Ascending aorta (tissue), 2 donors: Measurements from ENCODE around the gene PBX4. TPM values are rescaled to one million over a fixed set of nuclear protein-coding genes. Genes with fewer than 3 reads are reported as not detected.

ENCODE experiments used
- DNase-seq, 2 donors: peaks; one replicate each; pipeline ENCODE4 v3.0.0-alpha.2; 2019; ENCODE audit warnings: low spot score in 2 of 2
- H3K27ac ChIP-seq, 2 donors: fragments of 200-600 bp; sonication (generic); one replicate each; pipeline ENCODE4 v1.5.1; 2016 to 2017; ENCODE audit warnings: mild to moderate bottlenecking in 1 of 2
- H3K27me3 ChIP-seq: fragments of 200-600 bp; sonication (generic); one replicate; pipeline ENCODE4 v1.5.1; 2017
- H3K36me3 ChIP-seq, 2 donors: fragments of 200-600 bp; sonication (generic); one replicate each; pipeline ENCODE4 v1.5.1; 2016
- H3K4me1 ChIP-seq, 2 donors: fragments of 200-600 bp; sonication (generic); one replicate each; pipeline ENCODE4 v1.5.1; 2016 to 2017; ENCODE audit warnings: mild to moderate bottlenecking in 1 of 2
- H3K4me3 ChIP-seq, 2 donors: fragments of 200-600 bp; sonication (generic); one replicate each; pipeline ENCODE4 v1.5.1; 2016 to 2017; ENCODE audit warnings: mild to moderate bottlenecking in 1 of 2
- H3K9me3 ChIP-seq, 2 donors: fragments of 200-600 bp; sonication (generic); one replicate each; pipeline ENCODE4 v1.5.1; 2016
- CTCF ChIP-seq, 3 experiments: fragments of 200-600 bp in 2 of 3; fragments of 450-650 bp in 1 of 3; sonication (generic) in 2 of 3; IDR thresholded peaks; one replicate each; pipeline ENCODE4 v1.5.1; 2016 to 2019; ENCODE audit warnings: antibody characterized with exemption in 3 of 3, mild to moderate bottlenecking in 1 of 3, moderate library complexity in 1 of 3
- intact Hi-C: fragments of 100-400 bp; cut with DNase I; formaldehyde crosslinking; loops from one replicate; pipeline ENCODE4 v1.15.1; 2023
- total RNA-seq: library from RNA; depleted of rRNA; stranded (reverse); fragments of >200 nt; gene quantifications from one replicate; pipeline ENCODE4 v1.1.0, GENCODE V29; 2016

The PBX4 gene
- total RNA-seq, 1 donor from 2014 or later, result not detected

DNA sequence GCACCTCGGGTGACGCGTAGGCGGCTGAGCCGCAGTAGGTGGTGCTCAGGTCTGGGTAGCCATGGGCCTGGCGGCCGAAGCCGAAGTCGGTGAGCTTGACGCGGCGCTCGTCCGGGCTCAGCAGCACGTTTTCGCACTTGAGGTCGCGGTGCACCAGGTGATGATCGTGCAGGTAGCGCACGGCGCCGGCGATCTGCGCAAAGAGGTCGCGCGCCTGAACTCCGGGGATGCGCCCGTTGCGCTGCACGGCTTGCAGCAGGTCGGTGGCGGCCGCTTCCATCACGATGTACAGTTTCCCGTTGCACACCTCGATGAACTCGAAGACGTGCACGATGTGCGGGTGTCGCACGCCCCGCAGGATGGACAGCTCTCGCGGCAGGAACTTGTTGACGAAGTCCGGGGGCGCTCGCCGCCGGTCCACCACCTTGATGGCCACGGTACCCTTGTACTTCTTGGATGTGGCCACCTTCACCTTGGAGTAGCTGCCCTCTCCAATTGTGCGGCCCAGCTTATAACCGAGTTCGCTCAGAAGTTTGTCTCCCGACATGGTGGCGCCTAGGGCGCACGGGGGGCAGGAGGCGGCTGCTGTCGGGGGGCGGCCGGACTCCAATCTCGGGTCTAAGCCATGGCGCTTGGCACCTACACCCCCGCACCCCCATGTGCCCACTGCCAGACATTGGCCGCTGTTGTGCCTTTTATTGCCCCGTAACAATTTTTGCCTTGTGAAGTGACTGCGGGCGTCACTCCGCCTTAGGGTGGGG is 103.4 kb downstream of the PBX4 start, which contains the start of gene TSSK6:
TSSK6 (minus strand) TSS at position 668 of the 761 bp plus-strand sequence; CDS start at position 547, 121 bp downstream.
- intact Hi-C loops, result loop anchor here (10.0 kb wide), 1 partner anchor 320 kb away; the partner anchor contains the start of genes BORCS8 and RFXANK
- peaks cover 0 to under 1% of the 10 kb centered on the region in 2 donors for H3K36me3 ChIP-seq
- H3K4me3 ChIP-seq, result peak within 1 kb of the TSS; percentile 83 to 87
- DNase-seq, result no peak
- no peaks in the 10 kb centered on the region for H3K27me3 ChIP-seq
- no peak for TF ChIP-seq CTCF (IDR thresholded peaks at IDR 0.05)
- no peaks in the 10 kb centered on the region for H3K9me3 ChIP-seq
- H3K27ac ChIP-seq, result peak within 1 kb of the TSS; percentile 75 to 80
- peaks cover 6 to 14% of the 10 kb centered on the region in 2 donors for H3K4me1 ChIP-seq

- DNase-seq, result peak in 1 of 2 donors; percentile 81
- H3K27ac ChIP-seq, result no peak overlapping the region
- no peak for TF ChIP-seq CTCF (IDR thresholded peaks at IDR 0.05)
- no peaks in the 10 kb centered on the region for H3K9me3 ChIP-seq
- H3K4me3 ChIP-seq, result peak overlapping the region in 1 of 2 donors; percentile 83
- intact Hi-C loops, result loop anchor here (10.0 kb wide), 1 partner anchor 319 kb away; the partner anchor contains the start of genes BORCS8 and RFXANK
- peaks cover 6 to 14% of the 10 kb centered on the region in 2 donors for H3K4me1 ChIP-seq
- no peaks in the 10 kb centered on the region for H3K27me3 ChIP-seq
- H3K36me3 ChIP-seq, result no peaks in the 10 kb centered on the region
Measured at GRCh38 chr19:19514215-19514657, 104.3 kb downstream of the PBX4 start.

DNA sequence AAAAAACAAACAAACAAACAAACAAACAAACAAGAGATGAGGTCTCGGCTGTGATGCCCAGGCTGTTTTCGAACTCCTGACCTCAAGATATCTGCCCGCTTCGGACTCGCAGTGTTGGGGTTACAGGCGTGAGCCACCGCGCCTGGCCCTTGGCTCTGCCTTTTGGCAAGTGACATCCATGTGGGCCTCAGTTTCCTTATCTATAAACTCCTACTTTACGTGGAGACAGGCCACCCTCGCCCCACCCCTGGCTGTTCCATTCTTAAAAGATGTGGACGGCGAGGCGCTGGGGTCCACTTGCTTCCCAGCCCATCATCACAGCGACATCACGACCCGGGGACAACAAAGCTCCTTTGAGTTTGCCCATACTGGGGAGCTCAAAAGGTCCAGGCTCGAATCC is 104.8 kb downstream of the PBX4 start:
- Histone ChIP-seq H3K36me3 (no peaks in the 10 kb centered on the region), H3K9me3 (no peaks in the 10 kb centered on the region), H3K4me3 (no peak overlapping the region), H3K27ac (no peak overlapping the region), H3K4me1 (peaks cover 6 to 14% of the 10 kb centered on the region in 2 donors), H3K27me3 (no peaks in the 10 kb centered on the region)
- intact Hi-C loops, result loop anchor here (10.0 kb wide), 1 partner anchor 319 kb away; the partner anchor contains the start of genes BORCS8 and RFXANK
- no peak for TF ChIP-seq CTCF (IDR thresholded peaks at IDR 0.05)
- no peak for DNase-seq

Other genes starting within 250 kb of the PBX4 start
- 63.3 TPM for gene GATAD2A, start 213.0 kb downstream of the PBX4 start, total RNA-seq
- not detected for gene TSSK6, start 103.1 kb downstream of the PBX4 start, total RNA-seq
- 12.7 TPM for gene NDUFA13, start 102.5 kb downstream of the PBX4 start, total RNA-seq
- gene YJEFN3, start 89.8 kb downstream of the PBX4 start, total RNA-seq, result 3.5 TPM
- not detected for gene CILP2, start 80.4 kb downstream of the PBX4 start, total RNA-seq
- 0.75 TPM for gene LPAR2, start 9.5 kb upstream of the PBX4 start, total RNA-seq
- gene GMIP, start 25.0 kb upstream of the PBX4 start, total RNA-seq, result 3.9 TPM
- 161 TPM for gene ATP13A1, start 45.0 kb upstream of the PBX4 start, total RNA-seq
- gene ZNF101, start 50.2 kb upstream of the PBX4 start, total RNA-seq, result 1.3 TPM
- gene ZNF14, start 114.4 kb upstream of the PBX4 start, total RNA-seq, result 4.8 TPM
- 22.4 TPM for gene ZNF506, start 203.1 kb upstream of the PBX4 start, total RNA-seq
- 1.8 TPM for gene ZNF253, start 247.2 kb upstream of the PBX4 start, total RNA-seq